Subcutaneous adipose tissue (tissue), 4 donors: ENCODE data around the gene BZW1. TPM values are rescaled to one million over a fixed set of nuclear protein-coding genes. Genes with fewer than 3 reads are reported as not detected.

Source experiments
- CTCF ChIP-seq: fragments of 450-650 bp; IDR thresholded peaks from one replicate; pipeline ENCODE4 v1.5.1; 2016; ENCODE audit warnings: low read depth, mild to moderate bottlenecking, control low read depth, antibody characterized with exemption, moderate library complexity
- total RNA-seq, 4 donors: library from RNA; depleted of rRNA; stranded (reverse); fragments of >200 nt; gene quantifications; one replicate each; pipeline ENCODE4 v1.1.0, GENCODE V29; 2016

BZW1 gene
- total RNA-seq, 4 donors from 2014 or later: 168 to 529 (median 350) TPM

GRCh38 chr2:200782251-200782650 is 29.5 kb upstream of the BZW1 start:
- TF ChIP-seq CTCF: no peak

- no peak for TF ChIP-seq CTCF
Observed at GRCh38 chr2:200784215-200784614, 27.5 kb upstream of the BZW1 start.

- TF ChIP-seq CTCF: no peak
Observed at GRCh38 chr2:200786423-200786822, 25.3 kb upstream of the BZW1 start.

GRCh38 chr2:200786826-200787225 is 24.9 kb upstream of the BZW1 start:
- TF ChIP-seq CTCF: no peak

GRCh38 chr2:200787351-200788120 is 24.2 kb upstream of the BZW1 start:
- no peak for TF ChIP-seq CTCF

GRCh38 chr2:200788121-200788718 is 23.5 kb upstream of the BZW1 start:
- no peak for TF ChIP-seq CTCF

- TF ChIP-seq CTCF: no peak
Observed at GRCh38 chr2:200790185-200790584, 21.5 kb upstream of the BZW1 start.
